Measurements from ENCODE around the gene POU2F3. TPM values are rescaled to one million over a fixed set of nuclear protein-coding genes. Genes with fewer than 3 reads are reported as not detected.

Gene POU2F3
- total and polyA plus RNA-seq, 2 of the 13 experiments (the other 11 are each of a cell fraction or from before 2014, with no cell fraction given) = not detected

- no peak for FAIRE-seq
- ChIA-PET POLR2A (interaction anchor here (0.7 to 4.6 kb wide), 7 partner anchors 10 to 139 kb away, joined by 3 to 160 read pairs (median 7); no protein-coding TSS in a partner anchor), CTCF (ENCODE audit: low intra/inter-chr PET ratio, low total read pairs) (no interaction called here)
- H2AFZ ChIP-seq (ENCODE audit: low read length) = no peak overlapping the region
- H4K20me1 ChIP-seq (ENCODE audit: insufficient read depth, low read length) = no peaks in the 10 kb centered on the region
- H3K4me1 ChIP-seq (ENCODE audit: insufficient read depth, low read length) = peaks cover 96% of the 10 kb centered on the region
- no peaks in the 10 kb centered on the region for H3K9me3 ChIP-seq (ENCODE audit: low read length)
- no peaks in the 10 kb centered on the region for H3K36me3 ChIP-seq (replicated peaks in 1 of 2; ENCODE audit: control insufficient read depth in 1 of 2, insufficient read depth in 2 of 2, low read length in 2 of 2)
- WGBS (ENCODE audit: low lambda C conversion rate) = 0% methylated on average over 4 of the region's 5 CpGs
- peak overlapping the region; percentile 77 for H3K27ac ChIP-seq (ENCODE audit: extremely low read length, insufficient read depth, low read length)
- H3K27me3 ChIP-seq (ENCODE audit: control insufficient read depth in 1 of 2, insufficient read depth in 2 of 2, low read length in 2 of 2) = no peaks in the 10 kb centered on the region
- no peaks in the 10 kb centered on the region for H3K79me2 ChIP-seq (ENCODE audit: insufficient read depth, low read length)
- peak overlapping the region; percentile 84 for H3K4me2 ChIP-seq (ENCODE audit: low read depth, low read length)
- peak; percentile 72 for ATAC-seq
- H3K4me3 ChIP-seq (replicated peaks in 1 of 3; ENCODE audit: insufficient read depth in 1 of 3, low read depth in 2 of 3, low read length in 3 of 3) = peak overlapping the region; percentile 28 to 58 (median 34); a peak in 4 of 6 replicates
- in situ Hi-C loops (cut with HindIII; ENCODE audit: extremely low pct_ligation_motif_present, low pct_unique_long_range_greater_than_20kb) = no loop called here
- intact Hi-C loops (cut with micrococcal nuclease; ENCODE audit: unreplicated experiment) = loop anchor here (1.0 kb wide), 2 partner anchors 10 to 13 kb away; no protein-coding TSS in a partner anchor
- no peak for DNase-seq (ENCODE audit: low spot score)
- BruUV-seq (replicated peaks) = no TSS peak
- H3K9ac ChIP-seq (ENCODE audit: insufficient read depth, low read depth, low read length) = peak overlapping the region; percentile 51
- 0 out of 2 replicates have a peak, but pooled peaks have one; percentile 21 for TF ChIP-seq ZNF788 (CRISPR knock-in tag; IDR thresholded peaks at IDR 0.05; ENCODE audit: borderline replicate concordance)
- TF ChIP-seq NCOA1 (CRISPR knock-in tag; IDR thresholded peaks at IDR 0.05) = 0 out of 2 replicates have a peak, but pooled peaks have one; percentile 31
- 0 out of 2 replicates have a peak, but pooled peaks have one; percentile 47 for TF ChIP-seq ZNF224 (CRISPR knock-in tag; IDR thresholded peaks at IDR 0.05)
- no peak for TF ChIP-seq ZNF703 (CRISPR knock-in tag; IDR thresholded peaks at IDR 0.05; ENCODE audit: borderline replicate concordance)
- TF ChIP-seq MAX (IDR thresholded peaks at IDR 0.05) = peak; percentile 88
- TF ChIP-seq ZFP37 (CRISPR knock-in tag; IDR thresholded peaks at IDR 0.05; ENCODE audit: borderline replicate concordance) = 0 out of 2 replicates have a peak, but pooled peaks have one; percentile 55
- TF ChIP-seq MAFF (IDR thresholded peaks at IDR 0.05; ENCODE audit: low read depth, low read length) = no peak
- TF ChIP-seq ATF1 (CRISPR knock-in tag; IDR thresholded peaks at IDR 0.05) = no peak
- TF ChIP-seq EEA1 (CRISPR knock-in tag; IDR thresholded peaks at IDR 0.05; ENCODE audit: borderline replicate concordance) = peak; percentile 45; the same call in 1 of the 2 replicates
- TF ChIP-seq ZBTB40 (IDR thresholded peaks at IDR 0.05) = no peak
- 0 out of 2 replicates have a peak, but pooled peaks have one; percentile 25 for TF ChIP-seq ZBTB40 (CRISPR knock-in tag; IDR thresholded peaks at IDR 0.05)
- no peak for TF ChIP-seq MBNL3 (CRISPR knock-in tag; conservative IDR thresholded peaks at IDR 0.05)
- TF ChIP-seq ZNF766 (CRISPR knock-in tag; IDR thresholded peaks at IDR 0.05; ENCODE audit: borderline replicate concordance) = 0 out of 2 replicates have a peak, but pooled peaks have one; percentile 38
- TF ChIP-seq PCBP1 (IDR thresholded peaks at IDR 0.05; ENCODE audit: borderline replicate concordance, low read depth, low read length) = no peak
- TF ChIP-seq ZBTB43 (CRISPR knock-in tag; conservative IDR thresholded peaks at IDR 0.05) = peak; percentile 68
- peak; percentile 39; the same call in 1 of the 2 replicates for TF ChIP-seq DMAP1 (CRISPR knock-in tag; IDR thresholded peaks at IDR 0.05)
These were observed 41.5 kb upstream of the POU2F3 start for GRCh38 chr11:120198403-120198786.
